ENCODE results near the gene MAFF.

Gene MAFF

GRCh38 chr22:38201711-38202436, at the start of gene MAFF:
MAFF (plus strand) TSS chr22:38201994; CDS start chr22:38213854, 11,860 bp downstream.
- TF ChIP-seq GATA3 (IDR thresholded peaks at IDR 0.05; ENCODE audit: low read depth, low read length) (no peak), GATA2 (IDR thresholded peaks at IDR 0.05; ENCODE audit: low read depth, low read length) (no peak)

GRCh38 chr22:38153821-38154562, 47.8 kb upstream of the MAFF start:
- TF ChIP-seq GATA3 (IDR thresholded peaks at IDR 0.05; ENCODE audit: low read depth, low read length) (no peak), GATA2 (IDR thresholded peaks at IDR 0.05; ENCODE audit: low read depth, low read length) (no peak)

GRCh38 chr22:38155703-38156102, 46.1 kb upstream of the MAFF start:
- TF ChIP-seq GATA2 (IDR thresholded peaks at IDR 0.05; ENCODE audit: low read depth, low read length) (no peak), GATA3 (IDR thresholded peaks at IDR 0.05; ENCODE audit: low read depth, low read length) (no peak)

DNA sequence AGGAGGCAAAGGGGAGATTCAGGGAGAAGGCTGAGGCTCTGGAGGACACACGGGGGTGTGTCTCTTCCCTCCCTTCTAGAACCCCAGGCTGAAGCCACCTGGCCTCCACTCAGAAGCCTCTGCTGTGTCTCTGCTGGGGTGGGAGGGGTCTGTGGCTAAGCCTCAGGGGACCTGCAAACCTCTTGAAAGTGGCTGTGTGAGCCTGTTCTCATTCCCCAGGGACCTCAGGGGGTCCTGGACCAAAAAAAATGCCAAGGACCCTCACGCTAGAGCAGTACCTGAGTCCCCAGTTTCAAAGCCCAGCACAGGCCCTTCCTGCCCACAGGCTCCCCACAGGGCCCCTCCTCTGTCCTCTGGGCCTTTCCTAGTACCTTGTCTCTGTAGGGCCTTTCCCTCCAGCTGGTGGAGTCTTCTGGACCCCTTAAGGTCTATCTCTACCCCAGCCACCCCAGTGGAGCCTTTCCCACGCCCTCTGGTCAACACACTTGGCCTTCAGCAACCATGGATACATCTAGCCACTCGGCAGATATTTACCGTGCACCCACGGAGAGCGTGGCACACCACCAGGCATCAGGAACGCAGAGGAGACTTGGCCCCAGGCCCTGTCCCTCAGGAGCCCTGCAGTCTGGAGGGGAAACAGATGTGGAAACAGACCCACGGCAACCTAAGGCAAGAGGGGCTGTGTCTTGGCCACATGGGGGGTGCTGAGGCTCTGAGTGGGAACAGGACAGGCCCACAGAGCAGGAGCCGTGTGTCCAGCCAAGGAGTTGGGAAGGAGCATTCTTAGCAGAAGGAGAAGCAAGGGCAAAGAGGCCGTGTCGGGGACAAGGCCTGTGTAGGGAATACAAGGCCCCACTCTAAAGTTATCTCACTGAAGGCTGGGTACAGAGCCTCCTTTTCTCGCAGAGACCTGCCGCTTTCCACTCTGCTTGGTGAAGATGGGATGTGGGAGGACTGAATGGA, 38.6 kb upstream of the MAFF start:
- TF ChIP-seq GATA3 (IDR thresholded peaks at IDR 0.05; ENCODE audit: low read depth, low read length), result no peak
- TF ChIP-seq GATA2 (IDR thresholded peaks at IDR 0.05; ENCODE audit: low read depth, low read length), result no peak

- TF ChIP-seq GATA2 (IDR thresholded peaks at IDR 0.05; ENCODE audit: low read depth, low read length), result peak; percentile 74
- no peak for TF ChIP-seq GATA3 (IDR thresholded peaks at IDR 0.05; ENCODE audit: low read depth, low read length)
These were observed 37.8 kb upstream of the MAFF start for GRCh38 chr22:38163844-38164550.

GRCh38 chr22:38164551-38164918, 37.3 kb upstream of the MAFF start:
- TF ChIP-seq GATA3 (IDR thresholded peaks at IDR 0.05; ENCODE audit: low read depth, low read length) (no peak), GATA2 (IDR thresholded peaks at IDR 0.05; ENCODE audit: low read depth, low read length) (no peak)

DNA sequence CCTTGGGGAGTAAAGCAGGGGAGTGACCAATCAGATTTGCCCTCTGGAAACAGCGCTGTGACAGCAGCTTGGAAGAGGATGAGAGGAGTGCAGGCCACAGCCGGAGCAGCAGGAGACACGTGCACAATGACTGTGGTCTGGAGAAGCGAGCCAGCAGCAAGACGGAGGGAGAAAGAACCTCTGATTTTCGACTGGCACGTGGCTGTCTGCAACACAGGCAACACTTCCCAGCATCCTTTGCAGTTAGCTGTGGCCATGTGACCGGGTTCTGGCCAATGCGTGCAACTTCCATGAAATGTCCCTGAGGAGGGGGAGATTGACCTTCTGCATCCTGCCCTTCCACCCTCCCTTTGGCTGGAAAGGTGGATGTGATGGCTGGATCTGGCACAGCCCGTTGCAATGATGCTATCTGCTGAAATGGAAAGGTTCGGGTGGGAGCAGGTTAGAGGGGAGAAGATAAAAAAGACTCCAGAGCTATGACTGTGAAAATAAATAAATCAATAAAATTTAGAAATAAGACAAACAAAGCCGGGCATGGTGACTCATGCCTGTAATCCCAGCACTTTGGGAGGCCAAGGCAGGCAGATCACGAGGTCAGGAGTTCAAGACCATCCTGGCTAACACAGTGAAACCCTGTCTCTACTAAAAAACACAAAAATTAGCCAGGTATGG, 35.7 kb upstream of the MAFF start:
- no peak for TF ChIP-seq GATA3 (IDR thresholded peaks at IDR 0.05; ENCODE audit: low read depth, low read length)
- TF ChIP-seq GATA2 (IDR thresholded peaks at IDR 0.05; ENCODE audit: low read depth, low read length), result no peak

GRCh38 chr22:38167988-38168407, 33.8 kb upstream of the MAFF start:
- TF ChIP-seq GATA3 (IDR thresholded peaks at IDR 0.05; ENCODE audit: low read depth, low read length), result no peak
- no peak for TF ChIP-seq GATA2 (IDR thresholded peaks at IDR 0.05; ENCODE audit: low read depth, low read length)

DNA sequence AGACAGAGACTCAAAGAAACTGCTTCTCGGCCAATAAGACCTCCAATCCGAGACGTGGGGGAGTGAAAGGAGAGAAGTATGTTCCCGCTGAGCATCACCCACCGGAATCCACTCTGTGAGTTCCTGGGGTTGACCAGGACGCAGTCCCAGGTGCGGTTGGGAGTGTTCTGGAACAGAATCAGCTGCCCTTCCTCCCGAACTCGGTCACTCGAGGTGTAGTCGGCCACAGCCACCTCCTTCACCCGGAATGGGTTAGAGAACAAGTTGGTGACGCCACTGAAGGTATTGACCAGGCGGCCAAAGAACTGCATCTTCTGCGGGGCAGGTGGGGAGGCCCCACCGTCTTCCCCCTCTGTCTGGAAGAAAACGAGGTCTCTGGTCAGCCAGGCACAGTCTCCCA, 32.7 kb upstream of the MAFF start:
- TF ChIP-seq GATA2 (IDR thresholded peaks at IDR 0.05; ENCODE audit: low read depth, low read length), result no peak
- TF ChIP-seq GATA3 (IDR thresholded peaks at IDR 0.05; ENCODE audit: low read depth, low read length), result no peak

GRCh38 chr22:38170469-38170868, 31.3 kb upstream of the MAFF start:
- TF ChIP-seq GATA2 (IDR thresholded peaks at IDR 0.05; ENCODE audit: low read depth, low read length) (no peak), GATA3 (IDR thresholded peaks at IDR 0.05; ENCODE audit: low read depth, low read length) (no peak)

GRCh38 chr22:38171927-38172831, 29.6 kb upstream of the MAFF start:
- TF ChIP-seq GATA2 (IDR thresholded peaks at IDR 0.05; ENCODE audit: low read depth, low read length), result no peak
